HG02852 (cell line): ENCODE measurements around the gene SLC2A13.
"Not testable (repeated sequence)": the region's sequence is repeated elsewhere in the genome, so short reads cannot be mapped to it uniquely, and the experiment has no call there.

Experiments
- ATAC-seq: cut with Tn5 transposase; IDR thresholded peaks from one replicate; pipeline ENCODE4 v1.9.1; 2021; ENCODE audit warnings: mild to moderate bottlenecking, moderate library complexity; ENCODE audit not compliant: unreplicated experiment

The SLC2A13 gene

DNA sequence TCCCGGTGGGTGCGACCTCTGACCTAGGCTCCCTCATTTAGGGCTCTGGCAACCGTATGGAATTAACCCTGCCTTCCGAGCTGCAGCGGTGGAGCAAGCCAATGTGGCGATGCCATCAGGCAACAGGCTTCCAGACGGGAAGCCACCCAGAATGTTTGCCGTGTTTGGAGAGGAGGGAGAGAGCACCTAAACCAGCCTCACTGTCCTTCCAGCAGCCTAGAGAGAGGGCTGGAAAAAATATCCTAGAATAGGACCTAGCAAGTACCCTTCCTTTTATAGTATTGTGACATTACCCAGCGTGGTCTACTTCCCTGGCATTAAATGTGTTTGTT, 287 bp upstream of the SLC2A13 start:
- ATAC-seq, result no peak

DNA sequence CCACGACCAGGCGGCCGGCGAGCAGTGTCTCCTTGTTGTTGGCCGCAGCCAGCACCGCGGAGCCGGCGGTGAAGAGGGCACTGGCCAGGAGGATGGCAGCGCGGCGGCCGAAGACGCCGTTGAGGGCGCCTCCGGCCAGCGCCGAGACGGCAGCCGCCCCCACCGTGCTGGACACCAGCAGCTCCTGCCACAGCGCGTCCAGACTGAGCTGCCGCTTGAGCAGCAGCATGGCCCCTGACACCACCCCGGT, 691 bp downstream of the SLC2A13 start:
- ATAC-seq, result no peak

DNA sequence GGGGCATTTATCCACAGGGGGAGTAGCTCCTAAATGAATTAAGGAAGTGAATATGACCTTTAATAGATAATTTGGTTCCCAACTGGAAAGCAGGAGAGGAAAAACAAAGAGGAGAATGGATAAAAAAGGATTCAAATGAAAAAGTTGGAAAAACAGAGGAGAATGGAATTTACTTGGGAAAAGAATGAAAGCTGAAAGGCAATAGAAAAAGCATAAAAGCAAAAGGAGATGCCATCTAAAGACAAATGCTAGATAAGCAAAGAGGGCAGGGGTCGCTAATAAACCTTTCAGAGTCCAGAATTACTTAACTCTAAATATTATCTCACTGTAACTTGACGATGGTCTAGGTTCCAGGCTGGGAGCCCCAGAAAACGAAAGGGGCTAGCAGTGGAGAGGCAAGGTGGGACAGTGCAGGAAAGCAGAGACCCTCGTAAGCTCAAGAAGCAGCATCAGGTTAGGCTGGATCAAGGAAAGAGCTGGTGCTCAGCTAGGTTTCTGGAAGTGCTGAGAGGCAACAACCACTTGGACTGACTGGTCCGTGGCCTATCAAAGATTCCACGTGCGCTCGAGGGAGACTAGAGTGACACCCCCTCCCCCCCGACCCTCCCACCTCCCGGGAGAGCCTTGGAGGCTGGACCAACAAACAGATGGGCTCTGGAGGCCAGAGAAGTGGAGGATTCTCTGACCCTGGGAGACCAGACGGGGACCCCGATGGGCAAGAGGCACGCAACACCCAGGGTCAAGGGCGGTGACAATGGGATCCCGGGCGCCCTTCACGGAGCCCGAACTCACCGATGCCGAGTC, 1.2 kb downstream of the SLC2A13 start:
- no peak for ATAC-seq

DNA sequence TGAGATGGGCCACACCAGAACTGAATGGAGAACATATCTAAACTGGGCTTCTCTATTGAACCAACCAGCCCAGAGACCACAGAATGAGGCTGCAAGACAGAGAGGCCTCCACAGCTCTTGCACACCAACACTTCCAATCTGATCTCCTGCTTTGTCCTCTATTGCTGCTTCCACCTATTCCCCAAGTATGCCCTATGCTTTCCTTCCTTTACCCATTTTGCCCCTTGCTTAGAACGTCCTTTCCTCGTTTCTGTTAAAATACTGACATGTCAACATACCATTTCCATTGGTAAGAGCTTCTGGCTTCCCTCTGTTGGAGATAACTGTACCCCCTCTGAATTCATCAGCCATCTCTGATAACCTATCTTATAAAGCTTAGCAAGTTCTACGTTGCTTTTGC, 2.8 kb downstream of the SLC2A13 start:
- no peak for ATAC-seq

DNA sequence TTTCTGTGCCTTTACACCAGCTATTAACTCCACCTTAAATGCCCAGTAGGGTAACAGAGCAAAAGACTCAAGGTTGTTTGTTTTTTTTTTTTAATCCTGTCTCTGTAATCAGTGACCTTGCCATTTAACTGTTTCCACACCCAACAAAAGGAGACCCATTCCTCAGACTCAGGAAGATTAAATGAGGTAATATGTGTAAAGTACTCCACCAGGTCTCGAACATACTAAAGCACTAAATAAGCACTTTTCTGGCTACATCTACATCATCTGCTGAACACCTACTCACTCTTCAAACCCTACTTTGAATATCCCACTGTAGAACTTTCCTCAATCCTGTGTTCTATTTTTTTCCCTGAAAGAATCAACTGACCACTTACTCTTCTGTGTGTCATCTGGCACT, 4.1 kb downstream of the SLC2A13 start:
- ATAC-seq, result no peak

DNA sequence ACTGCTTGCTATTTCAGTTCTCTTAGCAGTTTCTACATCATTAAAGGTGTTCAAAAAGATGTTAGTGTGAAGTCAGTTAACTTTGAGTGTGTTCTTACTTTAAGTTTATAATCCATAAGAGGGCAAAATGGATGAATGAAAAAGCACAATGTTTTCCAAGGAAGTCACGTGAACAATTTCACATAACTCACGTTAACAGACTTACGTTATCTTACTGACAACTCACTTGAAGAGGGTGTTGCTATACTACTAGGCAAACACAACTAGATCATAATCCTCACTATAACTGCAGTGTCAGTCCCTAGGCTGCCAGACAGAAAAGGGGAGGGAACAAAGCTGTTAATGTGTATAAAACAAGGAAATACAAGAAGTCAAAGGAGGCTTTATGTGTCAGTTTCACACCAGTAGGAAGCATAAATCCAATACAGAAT, 6.4 kb downstream of the SLC2A13 start:
- no peak for ATAC-seq

DNA sequence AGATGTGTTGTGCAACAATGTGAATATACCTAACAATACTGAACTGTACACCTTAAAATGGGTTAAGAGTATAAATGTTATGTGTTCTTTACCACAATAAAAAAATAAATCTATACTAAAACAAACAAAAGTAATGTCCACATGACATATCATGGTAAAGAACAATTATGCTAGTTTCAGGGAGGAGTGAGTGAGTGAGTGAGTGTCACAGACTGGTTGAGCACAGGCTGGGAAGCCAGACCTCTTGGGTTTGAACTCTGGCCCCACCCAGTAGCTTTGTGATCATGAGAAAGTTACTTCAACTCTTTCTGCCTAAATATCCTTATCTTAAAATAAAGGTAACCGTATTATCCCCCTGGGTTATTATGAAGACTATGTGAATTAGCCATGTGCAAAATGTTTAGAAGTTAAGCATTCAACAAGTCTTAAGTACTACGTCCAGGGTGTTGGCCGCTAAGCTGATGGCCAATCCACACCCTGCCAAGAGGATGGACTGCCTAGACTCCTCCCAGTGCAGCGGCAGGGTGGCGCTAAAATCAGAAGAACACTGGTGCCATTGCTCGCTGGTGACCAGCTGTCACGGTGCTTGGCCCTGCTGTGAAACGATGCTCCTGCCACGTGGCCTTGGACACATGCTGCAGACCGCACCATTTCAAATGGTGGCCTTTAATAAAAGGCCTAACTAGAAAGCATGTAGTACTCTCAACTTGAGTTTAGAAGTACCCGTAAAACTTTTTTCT, 7.3 kb downstream of the SLC2A13 start:
- no peak for ATAC-seq

DNA sequence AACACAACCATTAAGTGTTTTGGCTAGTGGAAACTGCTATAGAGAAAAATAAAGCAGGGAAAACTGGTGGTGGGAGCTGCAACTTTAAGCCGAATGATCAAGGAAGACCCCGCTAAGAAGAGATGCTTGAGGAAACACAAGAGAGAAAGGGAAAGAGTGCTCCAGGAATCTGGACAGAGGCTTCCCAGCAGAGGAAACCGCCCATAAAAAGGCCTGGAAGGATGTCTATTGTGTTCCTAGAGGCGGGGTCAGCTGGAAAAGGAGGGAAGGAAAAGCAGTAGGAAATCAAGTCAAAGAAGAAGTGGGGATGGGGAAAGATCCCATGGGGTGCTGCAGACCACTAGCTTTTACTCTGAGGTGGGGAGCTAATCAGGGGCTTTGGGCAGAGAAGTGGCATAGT, 12.4 kb downstream of the SLC2A13 start:
- no peak for ATAC-seq

DNA sequence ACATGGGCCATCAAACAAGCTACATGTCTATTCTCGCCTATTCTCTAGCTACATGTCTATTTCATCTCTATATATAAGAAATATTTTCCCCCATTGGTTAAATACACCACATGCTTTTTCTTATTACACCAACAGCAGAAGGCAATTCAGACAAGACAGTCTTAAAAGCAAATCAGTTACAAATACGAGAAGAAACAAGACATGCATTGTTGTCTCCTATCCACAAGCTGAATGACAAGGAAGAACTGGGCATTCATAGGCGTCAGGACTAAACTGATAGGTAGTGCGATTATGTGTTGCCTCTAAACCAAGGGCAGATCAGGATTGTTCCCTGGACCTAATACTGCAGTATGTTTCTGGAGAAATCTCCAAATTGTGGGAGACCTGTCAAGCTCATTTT, 19.4 kb downstream of the SLC2A13 start:
- no peak for ATAC-seq

DNA sequence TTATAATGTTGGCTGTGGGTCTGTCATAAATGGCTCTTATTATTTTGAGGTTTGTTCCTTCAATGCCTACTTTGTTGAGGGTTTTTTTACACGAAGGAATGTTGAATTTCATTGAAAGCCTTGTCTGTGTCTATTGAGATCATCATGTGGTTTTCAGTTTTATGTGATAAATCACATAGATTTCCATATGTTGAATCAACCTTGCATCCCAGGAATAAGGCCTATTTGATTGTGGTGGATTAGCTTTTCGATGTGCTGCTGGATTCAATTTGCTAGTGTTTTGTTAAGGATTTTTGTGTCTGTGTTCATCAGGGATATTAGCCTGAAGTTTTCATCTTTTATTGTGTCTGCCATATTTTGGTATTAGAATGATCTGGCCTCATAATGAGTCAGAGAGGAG, 27.6 kb downstream of the SLC2A13 start:
- no peak for ATAC-seq

DNA sequence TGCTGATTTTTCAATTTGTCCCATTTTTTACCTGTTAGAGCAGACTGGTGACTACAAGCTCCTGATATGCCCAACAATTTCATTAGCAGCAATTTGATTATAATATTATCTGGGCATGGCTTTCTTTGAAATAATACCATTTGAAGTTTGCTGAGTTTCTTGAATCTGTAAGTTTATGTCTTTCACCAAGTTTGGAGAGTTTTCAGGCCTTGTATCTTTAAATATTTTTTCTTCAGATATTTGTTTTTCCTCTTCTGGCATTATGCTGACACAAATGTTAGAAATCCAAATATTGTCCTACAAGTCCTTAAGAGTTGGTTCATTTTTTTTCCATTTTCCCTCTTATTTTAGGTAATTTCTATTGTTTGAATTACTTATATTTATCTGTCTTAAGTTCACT, 30.4 kb downstream of the SLC2A13 start:
- no peak for ATAC-seq

DNA sequence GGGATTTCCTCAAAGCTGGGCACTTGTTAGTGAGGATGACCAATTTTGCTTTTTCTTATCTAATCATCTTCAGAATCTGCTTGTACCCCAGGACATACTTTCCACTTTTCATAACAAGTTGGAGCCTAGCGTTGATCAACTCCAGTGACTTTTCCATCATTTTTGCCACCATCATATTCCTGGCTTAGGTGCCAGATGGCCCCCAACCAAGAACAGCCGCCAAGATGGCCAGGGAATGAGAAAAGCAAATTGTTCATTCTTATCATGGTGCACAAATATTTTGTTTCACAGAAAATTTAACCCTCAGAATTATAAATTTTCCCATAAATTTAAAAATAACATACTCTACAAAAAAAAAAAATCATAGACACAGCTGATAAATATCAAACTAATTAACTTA, 37.5 kb downstream of the SLC2A13 start:
- ATAC-seq, result no peak

DNA sequence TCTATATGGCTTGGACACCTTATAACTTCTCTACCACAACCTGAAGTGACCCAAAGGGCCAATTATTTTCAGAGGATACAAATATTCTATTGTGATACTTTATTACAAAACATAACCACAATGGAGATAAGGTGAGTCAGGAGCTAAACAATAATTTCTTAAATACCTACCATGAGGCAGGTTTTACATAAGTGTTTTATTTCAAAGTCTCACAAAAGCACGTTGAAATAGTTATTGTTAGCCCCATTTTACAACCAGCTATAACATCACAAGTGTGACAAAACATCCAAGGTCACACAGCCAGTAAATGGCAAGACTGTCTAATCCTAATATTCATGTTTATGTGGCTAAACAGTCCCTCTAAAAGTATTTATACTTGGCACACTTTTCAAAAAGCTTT, 40.2 kb downstream of the SLC2A13 start:
- no peak for ATAC-seq

DNA sequence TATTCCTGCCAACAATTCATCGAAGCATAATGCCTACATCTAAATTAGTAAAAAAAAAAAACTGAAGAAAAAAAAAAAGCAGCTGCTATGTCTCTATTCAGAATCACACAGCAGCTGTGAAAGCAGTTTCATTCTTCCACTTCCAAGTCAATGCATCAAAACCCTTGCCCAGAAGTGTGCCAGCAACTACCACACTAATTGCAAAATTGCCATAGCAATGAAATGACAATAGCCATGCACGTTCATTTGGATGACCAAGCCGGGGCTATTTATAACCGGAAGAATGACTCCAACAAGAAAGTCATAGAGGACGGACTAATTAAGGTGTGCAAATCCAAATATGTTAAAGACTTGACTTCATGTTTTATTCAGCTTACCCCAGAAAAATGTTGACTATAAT, 42.5 kb downstream of the SLC2A13 start:
- ATAC-seq, result no peak

DNA sequence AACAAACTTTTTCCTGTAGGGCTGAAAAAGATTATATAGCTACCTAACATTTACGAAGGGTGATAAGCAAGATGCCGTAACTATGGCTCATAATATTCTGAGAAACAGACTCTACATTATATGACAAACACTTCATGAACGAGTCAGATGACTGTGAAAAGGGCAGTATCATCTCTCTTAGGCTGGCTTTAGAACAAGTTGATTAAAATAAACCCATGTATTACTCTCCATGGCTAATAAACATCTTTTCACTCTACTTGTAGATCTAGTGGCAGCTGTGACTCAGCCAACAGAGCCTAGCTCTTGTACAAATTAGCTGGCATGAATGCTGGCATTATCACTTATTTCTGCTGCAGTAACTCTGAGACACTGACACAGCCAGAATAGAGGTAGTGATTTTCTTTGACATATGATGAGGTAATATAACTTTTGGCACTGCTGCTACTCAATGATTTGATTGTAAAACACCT, 47.1 kb downstream of the SLC2A13 start:
- no peak for ATAC-seq

DNA sequence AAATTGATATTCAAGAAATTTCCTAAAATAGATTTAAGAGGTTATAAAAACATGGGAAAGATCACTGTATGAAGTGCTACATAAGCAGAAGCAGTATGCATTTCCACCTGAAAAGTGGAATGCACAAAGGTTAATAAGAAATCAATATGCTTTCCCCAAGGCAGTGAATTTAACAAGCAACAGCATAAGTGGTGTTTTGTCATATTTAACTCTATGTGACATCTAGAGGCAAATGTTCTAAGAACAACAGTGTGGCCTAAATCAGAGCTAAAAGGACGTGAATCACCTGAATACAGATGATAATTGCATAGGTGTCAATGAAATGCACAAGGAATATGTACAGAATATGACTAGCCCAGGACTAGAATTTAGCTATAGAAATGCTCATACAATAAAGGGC, 49.5 kb downstream of the SLC2A13 start:
- no peak for ATAC-seq

DNA sequence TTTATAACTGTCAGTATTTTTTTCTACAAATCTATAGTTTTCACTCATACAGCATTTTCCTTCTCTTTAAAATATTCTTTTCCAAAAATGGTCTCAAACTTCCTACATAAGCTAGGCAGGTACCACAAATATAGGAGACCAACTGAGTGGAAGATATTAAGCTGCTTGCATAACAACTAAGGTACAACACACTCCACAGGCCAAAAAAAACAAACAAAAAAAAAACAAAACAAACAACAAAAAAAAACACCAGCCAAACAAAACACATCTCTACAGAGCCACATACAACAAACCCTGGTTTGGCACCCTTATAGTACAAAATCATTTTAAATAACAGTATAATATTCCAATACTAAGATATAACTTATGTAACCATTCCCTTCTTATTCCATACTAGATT, 50.1 kb downstream of the SLC2A13 start:
- ATAC-seq, result no peak

DNA sequence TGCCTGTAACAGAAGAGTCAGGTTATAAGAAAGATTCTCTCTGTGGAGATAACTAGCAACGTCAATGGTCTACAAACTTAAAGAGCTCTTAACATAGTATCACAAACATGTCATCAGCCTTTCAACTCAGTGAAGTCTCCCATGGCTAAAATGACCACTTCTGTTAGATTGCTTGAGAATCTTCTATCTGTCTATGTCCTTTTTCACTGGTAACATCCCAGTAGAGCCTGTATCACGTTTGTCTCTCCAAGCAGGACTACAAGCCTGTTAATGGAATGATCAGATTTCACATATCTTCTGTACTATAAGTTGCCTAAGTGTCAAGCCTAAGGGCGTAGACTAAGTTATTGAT, 50.7 kb downstream of the SLC2A13 start:
- ATAC-seq, result no peak

DNA sequence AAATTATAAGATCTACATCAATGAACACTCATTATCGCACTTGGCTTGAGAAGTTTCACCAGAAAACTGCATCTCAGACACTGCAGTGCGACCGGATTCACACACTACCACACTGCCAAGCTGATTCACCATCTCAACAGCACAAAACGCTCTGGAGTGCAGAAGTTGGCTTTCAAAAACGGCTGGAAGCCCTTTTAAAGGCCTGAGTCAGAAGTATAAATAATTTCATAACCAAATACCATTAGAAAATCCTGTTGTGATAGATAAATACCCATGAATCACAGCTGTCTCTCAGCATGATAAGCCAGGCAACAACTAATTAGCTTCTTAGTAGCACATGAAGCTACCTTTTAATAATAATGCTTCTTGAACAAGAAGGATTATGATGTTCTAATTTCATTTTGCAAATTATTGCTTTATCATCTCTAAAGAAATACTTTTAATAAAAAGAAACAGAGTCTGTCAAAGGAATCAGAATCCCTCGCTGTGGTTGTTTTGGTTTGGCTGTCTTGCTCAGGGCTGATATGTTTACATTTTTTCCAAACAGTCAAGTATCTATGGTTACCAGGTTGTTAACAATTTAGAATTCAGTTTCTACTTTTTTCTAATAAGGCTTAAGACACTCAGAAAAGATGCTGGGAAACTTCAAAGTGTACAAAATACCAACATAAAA, 51.2 kb downstream of the SLC2A13 start:
- ATAC-seq, result no peak

DNA sequence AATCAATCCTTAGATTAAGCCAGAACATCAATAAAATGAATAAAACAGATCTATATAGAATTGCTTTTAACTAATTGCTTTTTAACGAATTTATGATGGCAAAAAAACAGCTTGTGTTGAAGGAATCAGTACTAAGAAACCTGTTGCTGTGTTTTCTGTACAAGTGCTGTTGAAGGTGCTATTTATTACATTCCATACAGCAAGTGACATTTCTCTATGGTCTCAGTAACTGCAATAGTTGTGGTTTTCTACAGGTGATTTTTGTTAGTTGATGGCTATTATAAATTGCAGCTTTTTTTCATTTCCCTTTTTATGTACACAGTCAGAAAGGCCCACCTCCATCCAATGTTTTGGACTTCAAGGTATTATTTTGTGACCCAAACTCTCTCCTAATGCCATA, 56.6 kb downstream of the SLC2A13 start:
- ATAC-seq, result peak; percentile 45

DNA sequence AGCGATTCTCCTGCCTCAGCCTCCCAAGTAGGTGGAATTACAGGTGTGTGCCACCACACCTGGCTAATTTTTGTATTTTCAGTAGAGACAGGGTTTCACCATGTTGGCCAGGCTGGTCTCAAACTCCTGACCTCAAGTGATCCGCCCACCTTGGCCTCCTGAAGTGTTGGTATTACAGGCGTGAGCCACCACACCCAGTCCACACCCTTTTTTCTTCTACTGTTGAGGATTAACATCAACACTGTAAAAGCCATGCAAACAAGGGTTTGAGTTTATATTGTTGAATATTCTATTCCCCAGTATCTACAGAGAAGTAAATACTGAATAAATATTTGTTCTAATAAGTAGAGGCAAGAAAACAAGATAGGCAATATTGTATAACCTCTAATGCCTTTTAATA, 58.9 kb downstream of the SLC2A13 start:
- not testable (repeated sequence) for ATAC-seq

DNA sequence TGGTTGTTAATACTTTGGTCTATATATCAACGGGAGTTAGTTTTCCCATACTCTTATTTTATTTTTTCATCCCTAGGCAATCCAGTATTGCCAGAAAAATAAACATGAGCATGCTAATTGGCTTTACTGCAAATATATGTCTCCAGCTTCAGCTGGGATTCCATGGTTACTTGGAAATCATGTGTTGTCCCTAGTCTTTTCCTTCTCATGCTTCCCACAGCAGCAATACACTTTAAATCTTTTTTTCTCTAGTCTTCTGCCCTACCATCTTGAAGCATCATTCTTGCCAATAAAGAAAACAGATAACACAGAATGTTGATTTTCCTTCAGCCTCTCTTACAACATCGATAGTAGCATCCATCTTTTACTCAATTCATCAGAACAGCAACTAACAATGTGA, 60.2 kb downstream of the SLC2A13 start:
- ATAC-seq, result no peak
